Osteocyte (in vitro differentiated cells): ENCODE measurements around the gene CHP1. TPM values are rescaled to one million over a fixed set of nuclear protein-coding genes. Genes with fewer than 3 reads are reported as not detected.
"Not testable (repeated sequence)": the region's sequence is repeated elsewhere in the genome, so short reads cannot be mapped to it uniquely, and the experiment has no call there.

Source experiments
- DNase-seq: peaks from one replicate; pipeline ENCODE4 v3.0.0; 2021; ENCODE audit warnings: mixed read lengths; ENCODE audit not compliant: unreplicated experiment; ENCODE audit errors: extremely low spot score
- H3K27ac Mint-ChIP-seq: one replicate; pipeline ENCODE4 v1.8.0; 2021; ENCODE audit warnings: mild to moderate bottlenecking, mixed read lengths; ENCODE audit not compliant: unreplicated experiment
- H3K27me3 Mint-ChIP-seq: one replicate; pipeline ENCODE4 v1.8.0; 2021; ENCODE audit warnings: mixed read lengths; ENCODE audit not compliant: unreplicated experiment
- H3K36me3 Mint-ChIP-seq: one replicate; pipeline ENCODE4 v1.8.0; 2021; ENCODE audit warnings: mixed read lengths; ENCODE audit not compliant: unreplicated experiment
- H3K4me1 Mint-ChIP-seq: one replicate; pipeline ENCODE4 v1.8.0; 2021; ENCODE audit warnings: mixed read lengths; ENCODE audit not compliant: unreplicated experiment
- H3K4me3 Mint-ChIP-seq: one replicate; pipeline ENCODE4 v1.8.0; 2021; ENCODE audit warnings: mild to moderate bottlenecking, moderate library complexity, mixed read lengths; ENCODE audit not compliant: unreplicated experiment
- H3K9me3 Mint-ChIP-seq: one replicate; pipeline ENCODE4 v1.8.0; 2021; ENCODE audit warnings: mixed read lengths; ENCODE audit not compliant: unreplicated experiment
- CTCF ChIP-seq: fragments of 200-600 bp; sonication (generic); IDR thresholded peaks from 2 replicates; pipeline ENCODE4 v1.5.0; 2021; ENCODE audit warnings: antibody characterized with exemption, mild to moderate bottlenecking, moderate library complexity
- total RNA-seq: library from RNA; stranded (reverse); gene quantifications from 2 replicates; pipeline ENCODE4 v1.2.1, GENCODE V29; 2021

The CHP1 gene
- total RNA-seq, 1 donor from 2014 or later: 87.7 TPM

- H3K27ac Mint-ChIP-seq: no peak overlapping the region
- no peaks in the 10 kb centered on the region for H3K9me3 Mint-ChIP-seq
- H3K4me3 Mint-ChIP-seq: no peak overlapping the region
- no peaks in the 10 kb centered on the region for H3K4me1 Mint-ChIP-seq
- no peak for TF ChIP-seq CTCF
- DNase-seq: no peak
- H3K27me3 Mint-ChIP-seq: no peaks in the 10 kb centered on the region
- peaks cover 5% of the 10 kb centered on the region for H3K36me3 Mint-ChIP-seq
Observed at GRCh38 chr15:41307679-41308078, 76.6 kb downstream of the CHP1 start.

GRCh38 chr15:41309226-41309905 is 78.3 kb downstream of the CHP1 start:
- no peak overlapping the region for H3K27ac Mint-ChIP-seq
- H3K4me3 Mint-ChIP-seq: no peak overlapping the region
- H3K36me3 Mint-ChIP-seq: peaks cover 7% of the 10 kb centered on the region
- H3K9me3 Mint-ChIP-seq: no peaks in the 10 kb centered on the region
- DNase-seq: no peak
- TF ChIP-seq CTCF: no peak
- no peaks in the 10 kb centered on the region for H3K27me3 Mint-ChIP-seq
- H3K4me1 Mint-ChIP-seq: no peaks in the 10 kb centered on the region

GRCh38 chr15:41320805-41321330 is 89.8 kb downstream of the CHP1 start:
- not testable (repeated sequence) for DNase-seq, H3K4me3 Mint-ChIP-seq, H3K27me3 Mint-ChIP-seq, H3K36me3 Mint-ChIP-seq, H3K9me3 Mint-ChIP-seq, H3K4me1 Mint-ChIP-seq, H3K27ac Mint-ChIP-seq

GRCh38 chr15:41323611-41324010 is 92.5 kb downstream of the CHP1 start:
- DNase-seq: no peak
- no peak overlapping the region for H3K4me3 Mint-ChIP-seq

GRCh38 chr15:41331281-41331680 is 100.2 kb downstream of the CHP1 start:
- peak overlapping the region; percentile 91 for H3K27ac Mint-ChIP-seq
- peak overlapping the region; percentile 98 for H3K4me3 Mint-ChIP-seq

More at GRCh38 chr15:41323611-41324010, 92.5 kb downstream of the CHP1 start:
- Mint-ChIP-seq H3K36me3 (no peaks in the 10 kb centered on the region), H3K27ac (no peak overlapping the region), H3K4me1 (no peaks in the 10 kb centered on the region), H3K27me3 (no peaks in the 10 kb centered on the region), H3K9me3 (no peaks in the 10 kb centered on the region)
- TF ChIP-seq CTCF: no peak

More at GRCh38 chr15:41331281-41331680, 100.2 kb downstream of the CHP1 start:
- DNase-seq: no peak
- no peaks in the 10 kb centered on the region for H3K9me3 Mint-ChIP-seq
- no peaks in the 10 kb centered on the region for H3K27me3 Mint-ChIP-seq
- peaks cover 18% of the 10 kb centered on the region for H3K4me1 Mint-ChIP-seq
- TF ChIP-seq CTCF: no peak
- H3K36me3 Mint-ChIP-seq: no peaks in the 10 kb centered on the region

Other genes with a start within 250 kb of the CHP1 start
- 20.9 and 22.1 TPM in 2 replicates for gene INO80, start 115.0 kb upstream of the CHP1 start, total RNA-seq
- gene EXD1, start 511 bp upstream of the CHP1 start, total RNA-seq: not detected in 2 replicates
- gene OIP5, start 101.3 kb downstream of the CHP1 start, total RNA-seq: 2.4 and 3.1 TPM in 2 replicates
- gene NUSAP1, start 101.6 kb downstream of the CHP1 start, total RNA-seq: 23.3 and 27.4 TPM in 2 replicates
- 17.4 and 20.9 TPM in 2 replicates for gene NDUFAF1, start 171.2 kb downstream of the CHP1 start, total RNA-seq
- gene RTF1, start 185.8 kb downstream of the CHP1 start, total RNA-seq: 43.0 and 47.5 TPM in 2 replicates